SJSA1 (cell line): ENCODE data around the gene TOR2A. TPM values are rescaled to one million over a fixed set of nuclear protein-coding genes. Genes with fewer than 3 reads are reported as not detected.

Experiments
- DNase-seq, 2 experiments: peaks; one replicate each; pipeline ENCODE4 v3.0.0-alpha.2; 2015 to 2020; ENCODE audit warnings: low spot score in 2 of 2, low read depth in 1 of 2
- H3K27ac ChIP-seq: fragments of 250-450 bp; sonication (Bioruptor Pico); 2 replicates; pipeline ENCODE4 v1.5.1; 2020; ENCODE audit warnings: mild to moderate bottlenecking, moderate library complexity
- H3K27me3 ChIP-seq: fragments of 250-450 bp; sonication (Bioruptor Pico); replicated peaks from 2 replicates; pipeline ENCODE4 v1.5.1; 2020; ENCODE audit warnings: mild to moderate bottlenecking, moderate library complexity
- H3K36me3 ChIP-seq: fragments of 250-450 bp; sonication (Bioruptor Pico); 2 replicates; pipeline ENCODE4 v1.5.1; 2020; ENCODE audit warnings: mild to moderate bottlenecking
- H3K4me1 ChIP-seq: fragments of 250-450 bp; sonication (Bioruptor Pico); replicated peaks from 2 replicates; pipeline ENCODE4 v1.6.1; 2021; ENCODE audit warnings: mild to moderate bottlenecking
- H3K4me3 ChIP-seq: fragments of 250-450 bp; sonication (Bioruptor Pico); 2 replicates; pipeline ENCODE4 v1.5.1; 2020; ENCODE audit warnings: mild to moderate bottlenecking
- H3K9me3 ChIP-seq: fragments of 250-450 bp; sonication (Bioruptor Pico); replicated peaks from 2 replicates; pipeline ENCODE4 v1.5.1; 2020; ENCODE audit warnings: mild to moderate bottlenecking
- total RNA-seq: library from RNA; depleted of rRNA; stranded (reverse); fragments of >200 nt; shearing (Covaris generic); gene quantifications from 2 replicates; pipeline ENCODE4 v1.2.3, GENCODE V29; 2014

TOR2A gene
- total RNA-seq, 1 experiment from 2014 or later = 11.4 TPM

GRCh38 chr9:127700140-127700539 is 35.0 kb downstream of the TOR2A start:
- no peak overlapping the region for H3K27ac ChIP-seq
- H3K9me3 ChIP-seq = no peaks in the 10 kb centered on the region
- no peak for DNase-seq
- H3K36me3 ChIP-seq = no peaks in the 10 kb centered on the region
- H3K4me3 ChIP-seq = no peak overlapping the region
- H3K4me1 ChIP-seq = peaks cover 3% of the 10 kb centered on the region; the same call in 1 of the 2 replicates
- no peaks in the 10 kb centered on the region for H3K27me3 ChIP-seq

GRCh38 chr9:127698985-127699670 is 36.0 kb downstream of the TOR2A start:
- no peak overlapping the region for H3K4me3 ChIP-seq
- H3K9me3 ChIP-seq = no peaks in the 10 kb centered on the region
- no peaks in the 10 kb centered on the region for H3K27me3 ChIP-seq
- no peak for DNase-seq
- H3K27ac ChIP-seq = no peak overlapping the region
- H3K4me1 ChIP-seq = peaks cover 4% of the 10 kb centered on the region; the same call in 1 of the 2 replicates
- no peaks in the 10 kb centered on the region for H3K36me3 ChIP-seq

GRCh38 chr9:127698386-127698785 is 36.7 kb downstream of the TOR2A start:
- Histone ChIP-seq H3K4me3 (no peak overlapping the region), H3K27ac (no peak overlapping the region)
- no peak for DNase-seq

GRCh38 chr9:127697575-127697974 is 37.5 kb downstream of the TOR2A start:
- H3K9me3 ChIP-seq = no peaks in the 10 kb centered on the region
- no peak overlapping the region for H3K4me3 ChIP-seq
- peaks cover 9% of the 10 kb centered on the region for H3K36me3 ChIP-seq
- H3K27ac ChIP-seq = no peak overlapping the region
- no peak for DNase-seq
- no peaks in the 10 kb centered on the region for H3K27me3 ChIP-seq
- peaks cover 4% of the 10 kb centered on the region; the same call in 1 of the 2 replicates for H3K4me1 ChIP-seq

More at GRCh38 chr9:127698386-127698785, 36.7 kb downstream of the TOR2A start:
- Histone ChIP-seq H3K27me3 (no peaks in the 10 kb centered on the region), H3K36me3 (peaks cover 5% of the 10 kb centered on the region), H3K4me1 (peaks cover 4% of the 10 kb centered on the region; the same call in 1 of the 2 replicates), H3K9me3 (no peaks in the 10 kb centered on the region)

GRCh38 chr9:127694890-127695720 is 40.0 kb downstream of the TOR2A start:
- Histone ChIP-seq H3K9me3 (no peaks in the 10 kb centered on the region), H3K4me1 (peaks cover 4% of the 10 kb centered on the region; the same call in 1 of the 2 replicates), H3K36me3 (peaks cover 27% of the 10 kb centered on the region), H3K4me3 (no peak overlapping the region), H3K27ac (no peak overlapping the region), H3K27me3 (no peaks in the 10 kb centered on the region)
- no peak for DNase-seq

- peaks cover 4% of the 10 kb centered on the region; the same call in 1 of the 2 replicates for H3K4me1 ChIP-seq
- no peaks in the 10 kb centered on the region for H3K27me3 ChIP-seq
- H3K9me3 ChIP-seq = no peaks in the 10 kb centered on the region
- DNase-seq = no peak
- peaks cover 38% of the 10 kb centered on the region for H3K36me3 ChIP-seq
- no peak overlapping the region for H3K27ac ChIP-seq
- no peak overlapping the region for H3K4me3 ChIP-seq
Measured at GRCh38 chr9:127693697-127694096, 41.4 kb downstream of the TOR2A start.

- Histone ChIP-seq H3K4me1 (peaks cover 4% of the 10 kb centered on the region; the same call in 1 of the 2 replicates), H3K36me3 (peaks cover 38% of the 10 kb centered on the region), H3K27me3 (no peaks in the 10 kb centered on the region), H3K4me3 (no peak overlapping the region), H3K27ac (no peak overlapping the region), H3K9me3 (no peaks in the 10 kb centered on the region)
- no peak for DNase-seq
Measured at GRCh38 chr9:127693143-127693542, 42.0 kb downstream of the TOR2A start.

- no peak for DNase-seq
- H3K4me3 ChIP-seq = no peak overlapping the region
- no peaks in the 10 kb centered on the region for H3K9me3 ChIP-seq
- peaks cover 38% of the 10 kb centered on the region for H3K36me3 ChIP-seq
- H3K27ac ChIP-seq = no peak overlapping the region
- H3K27me3 ChIP-seq = no peaks in the 10 kb centered on the region
- peaks cover 4% of the 10 kb centered on the region; the same call in 1 of the 2 replicates for H3K4me1 ChIP-seq
Measured at GRCh38 chr9:127692071-127692470, 43.0 kb downstream of the TOR2A start.

- DNase-seq = no peak
- Histone ChIP-seq H3K4me3 (no peak overlapping the region), H3K27ac (no peak overlapping the region)
Measured at GRCh38 chr9:127690735-127691134, 44.4 kb downstream of the TOR2A start.

GRCh38 chr9:127689329-127690000 is 45.6 kb downstream of the TOR2A start:
- DNase-seq = no peak

More at GRCh38 chr9:127690735-127691134, 44.4 kb downstream of the TOR2A start:
- H3K36me3 ChIP-seq = peaks cover 50% of the 10 kb centered on the region
- H3K9me3 ChIP-seq = no peaks in the 10 kb centered on the region
- no peaks in the 10 kb centered on the region for H3K27me3 ChIP-seq
- peaks cover 4% of the 10 kb centered on the region; the same call in 1 of the 2 replicates for H3K4me1 ChIP-seq

GRCh38 chr9:127686461-127687393 is 48.4 kb downstream of the TOR2A start:
- H3K27ac ChIP-seq = no peak overlapping the region
- H3K9me3 ChIP-seq = no peaks in the 10 kb centered on the region
- peaks cover 11% of the 10 kb centered on the region for H3K4me1 ChIP-seq
- no peaks in the 10 kb centered on the region for H3K27me3 ChIP-seq
- no peak overlapping the region for H3K4me3 ChIP-seq
- peaks cover 66% of the 10 kb centered on the region for H3K36me3 ChIP-seq
- no peak for DNase-seq

More at GRCh38 chr9:127689329-127690000, 45.6 kb downstream of the TOR2A start:
- Histone ChIP-seq H3K36me3 (peaks cover 54% of the 10 kb centered on the region), H3K4me1 (peaks cover 5% of the 10 kb centered on the region), H3K27ac (no peak overlapping the region), H3K27me3 (no peaks in the 10 kb centered on the region), H3K9me3 (no peaks in the 10 kb centered on the region), H3K4me3 (no peak overlapping the region)

- no peak for DNase-seq
- H3K4me1 ChIP-seq = peaks cover 11% of the 10 kb centered on the region
- H3K9me3 ChIP-seq = no peaks in the 10 kb centered on the region
- peaks cover 67% of the 10 kb centered on the region for H3K36me3 ChIP-seq
- peak overlapping the region; percentile 11; the same call in 1 of the 2 replicates for H3K27ac ChIP-seq
- H3K27me3 ChIP-seq = no peaks in the 10 kb centered on the region
- H3K4me3 ChIP-seq = no peak overlapping the region
Measured at GRCh38 chr9:127684576-127684975, 50.5 kb downstream of the TOR2A start.

- Histone ChIP-seq H3K4me3 (no peak overlapping the region), H3K27me3 (no peaks in the 10 kb centered on the region), H3K36me3 (peaks cover 64% of the 10 kb centered on the region), H3K4me1 (peaks cover 11% of the 10 kb centered on the region), H3K27ac (no peak overlapping the region), H3K9me3 (no peaks in the 10 kb centered on the region)
- DNase-seq = no peak
Measured at GRCh38 chr9:127683723-127684122, 51.4 kb downstream of the TOR2A start.
